ENCODE results near the gene OR8B2.
"Not testable (repeated sequence)": the region's sequence is repeated elsewhere in the genome, so short reads cannot be mapped to it uniquely, and the experiment has no call there.

The OR8B2 gene

GRCh38 chr11:124394408-124394807 is 10.1 kb upstream of the OR8B2 start:
- no peak overlapping the region for H3K4me3 ChIP-seq (ENCODE audit: low read depth, low read length)
- no peaks in the 10 kb centered on the region for H3K36me3 ChIP-seq (ENCODE audit: control insufficient read depth, insufficient read depth, low read length)
- H3K9ac ChIP-seq (ENCODE audit: low read depth, low read length) = no peak overlapping the region
- no peaks in the 10 kb centered on the region for H3K9me3 ChIP-seq (ENCODE audit: control insufficient read depth, insufficient read depth, low read length)
- no peaks in the 10 kb centered on the region for H3K27me3 ChIP-seq (ENCODE audit: control insufficient read depth, insufficient read depth, low read length)
- H3K4me1 ChIP-seq (ENCODE audit: control insufficient read depth, insufficient read depth, low read length) = no peaks in the 10 kb centered on the region

- not testable (repeated sequence) for H3K36me3 ChIP-seq (ENCODE audit: control insufficient read depth, insufficient read depth, low read length); H3K4me3 ChIP-seq (ENCODE audit: low read depth, low read length); H3K27me3 ChIP-seq (ENCODE audit: control insufficient read depth, insufficient read depth, low read length); H3K9me3 ChIP-seq (ENCODE audit: control insufficient read depth, insufficient read depth, low read length); H3K4me1 ChIP-seq (ENCODE audit: control insufficient read depth, insufficient read depth, low read length); H3K9ac ChIP-seq (ENCODE audit: low read depth, low read length)
These were observed 1.4 kb downstream of the OR8B2 start for GRCh38 chr11:124382857-124383256.

DNA sequence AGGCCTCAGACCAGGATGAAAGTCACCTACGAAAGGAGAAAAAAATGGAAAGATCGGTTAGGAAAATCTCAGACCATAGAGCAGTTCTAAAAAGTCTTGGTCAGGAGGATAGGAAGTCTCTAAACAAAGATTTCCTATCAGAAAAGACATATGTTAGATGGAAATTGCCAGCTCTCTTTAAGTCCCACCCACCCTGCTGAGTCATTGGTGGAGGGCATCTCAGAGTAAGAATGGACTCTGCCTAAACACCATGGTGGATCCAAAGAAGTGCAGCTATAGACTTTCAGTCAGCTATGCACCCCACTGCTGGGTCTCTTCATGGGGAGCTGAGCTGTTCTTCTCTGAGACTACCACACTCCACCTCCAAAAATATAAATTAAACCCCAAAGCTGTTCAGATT is 3.7 kb downstream of the OR8B2 start:
- Histone ChIP-seq H3K9me3 (ENCODE audit: control insufficient read depth, insufficient read depth, low read length) (no peaks in the 10 kb centered on the region), H3K9ac (ENCODE audit: low read depth, low read length) (no peak overlapping the region), H3K4me3 (ENCODE audit: low read depth, low read length) (no peak overlapping the region), H3K36me3 (ENCODE audit: control insufficient read depth, insufficient read depth, low read length) (no peaks in the 10 kb centered on the region), H3K27me3 (ENCODE audit: control insufficient read depth, insufficient read depth, low read length) (no peaks in the 10 kb centered on the region), H3K4me1 (ENCODE audit: control insufficient read depth, insufficient read depth, low read length) (no peaks in the 10 kb centered on the region)

DNA sequence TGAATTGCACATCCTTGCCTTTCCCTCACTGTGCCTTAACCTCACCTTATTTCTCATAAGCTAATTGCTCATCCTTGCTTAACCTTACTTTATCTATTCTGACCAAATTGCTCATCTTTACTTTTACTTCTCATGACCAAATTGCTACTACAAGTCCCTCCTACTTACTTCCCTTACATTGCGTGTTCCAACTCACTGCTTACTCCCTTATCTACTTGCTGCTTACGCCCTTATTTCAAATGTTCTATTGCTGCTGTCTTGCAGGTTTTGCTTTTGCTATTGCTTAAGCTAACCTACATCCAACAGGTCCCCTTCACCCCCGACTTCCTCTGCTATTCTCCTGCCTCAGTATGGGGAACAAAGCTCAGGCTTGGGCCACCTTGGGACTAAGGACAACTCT is 8.0 kb downstream of the OR8B2 start:
- Histone ChIP-seq H3K9ac (ENCODE audit: low read depth, low read length) (no peak overlapping the region), H3K4me1 (ENCODE audit: control insufficient read depth, insufficient read depth, low read length) (no peaks in the 10 kb centered on the region), H3K36me3 (ENCODE audit: control insufficient read depth, insufficient read depth, low read length) (no peaks in the 10 kb centered on the region), H3K4me3 (ENCODE audit: low read depth, low read length) (no peak overlapping the region), H3K9me3 (ENCODE audit: control insufficient read depth, insufficient read depth, low read length) (no peaks in the 10 kb centered on the region), H3K27me3 (ENCODE audit: control insufficient read depth, insufficient read depth, low read length) (no peaks in the 10 kb centered on the region)

- Histone ChIP-seq H3K9ac (ENCODE audit: low read depth, low read length) (no peak overlapping the region), H3K4me3 (ENCODE audit: low read depth, low read length) (no peak overlapping the region), H3K27me3 (ENCODE audit: control insufficient read depth, insufficient read depth, low read length) (no peaks in the 10 kb centered on the region), H3K9me3 (ENCODE audit: control insufficient read depth, insufficient read depth, low read length) (no peaks in the 10 kb centered on the region), H3K4me1 (ENCODE audit: control insufficient read depth, insufficient read depth, low read length) (no peaks in the 10 kb centered on the region), H3K36me3 (ENCODE audit: control insufficient read depth, insufficient read depth, low read length) (no peaks in the 10 kb centered on the region)
These were observed 24.7 kb downstream of the OR8B2 start for GRCh38 chr11:124359566-124359965.

GRCh38 chr11:124346311-124346955 is 37.9 kb downstream of the OR8B2 start:
- no peaks in the 10 kb centered on the region for H3K27me3 ChIP-seq (ENCODE audit: control insufficient read depth, insufficient read depth, low read length)
- no peaks in the 10 kb centered on the region for H3K9me3 ChIP-seq (ENCODE audit: control insufficient read depth, insufficient read depth, low read length)
- no peak overlapping the region for H3K9ac ChIP-seq (ENCODE audit: low read depth, low read length)
- H3K4me3 ChIP-seq (ENCODE audit: low read depth, low read length) = no peak overlapping the region
- H3K4me1 ChIP-seq (ENCODE audit: control insufficient read depth, insufficient read depth, low read length) = no peaks in the 10 kb centered on the region
- no peaks in the 10 kb centered on the region for H3K36me3 ChIP-seq (ENCODE audit: control insufficient read depth, insufficient read depth, low read length)

- no peaks in the 10 kb centered on the region for H3K27me3 ChIP-seq (ENCODE audit: control insufficient read depth, insufficient read depth, low read length)
- H3K9me3 ChIP-seq (ENCODE audit: control insufficient read depth, insufficient read depth, low read length) = no peaks in the 10 kb centered on the region
- H3K36me3 ChIP-seq (ENCODE audit: control insufficient read depth, insufficient read depth, low read length) = no peaks in the 10 kb centered on the region
- H3K4me3 ChIP-seq (ENCODE audit: low read depth, low read length) = no peak overlapping the region
- no peak overlapping the region for H3K9ac ChIP-seq (ENCODE audit: low read depth, low read length)
- H3K4me1 ChIP-seq (ENCODE audit: control insufficient read depth, insufficient read depth, low read length) = no peaks in the 10 kb centered on the region
These were observed 40.0 kb downstream of the OR8B2 start for GRCh38 chr11:124344346-124344745.

DNA sequence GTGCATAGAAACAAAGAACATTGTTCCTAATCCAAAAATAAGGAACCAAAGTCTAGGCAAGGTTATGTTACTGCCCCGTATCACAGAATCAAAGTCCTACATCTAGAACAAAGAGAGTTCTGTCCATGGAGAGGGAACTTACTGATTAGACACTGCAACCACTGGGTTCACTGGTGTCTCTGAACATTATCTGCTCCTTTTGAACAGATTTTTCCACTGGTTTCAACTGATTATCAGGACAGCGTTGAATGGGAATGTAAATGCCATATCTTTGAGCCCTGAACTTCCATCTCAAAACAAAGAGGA is 44.2 kb downstream of the OR8B2 start:
- Histone ChIP-seq H3K27me3 (ENCODE audit: control insufficient read depth, insufficient read depth, low read length) (no peaks in the 10 kb centered on the region), H3K9ac (ENCODE audit: low read depth, low read length) (no peak overlapping the region), H3K36me3 (ENCODE audit: control insufficient read depth, insufficient read depth, low read length) (no peaks in the 10 kb centered on the region), H3K4me1 (ENCODE audit: control insufficient read depth, insufficient read depth, low read length) (no peaks in the 10 kb centered on the region), H3K9me3 (ENCODE audit: control insufficient read depth, insufficient read depth, low read length) (no peaks in the 10 kb centered on the region), H3K4me3 (ENCODE audit: low read depth, low read length) (no peak overlapping the region)

DNA sequence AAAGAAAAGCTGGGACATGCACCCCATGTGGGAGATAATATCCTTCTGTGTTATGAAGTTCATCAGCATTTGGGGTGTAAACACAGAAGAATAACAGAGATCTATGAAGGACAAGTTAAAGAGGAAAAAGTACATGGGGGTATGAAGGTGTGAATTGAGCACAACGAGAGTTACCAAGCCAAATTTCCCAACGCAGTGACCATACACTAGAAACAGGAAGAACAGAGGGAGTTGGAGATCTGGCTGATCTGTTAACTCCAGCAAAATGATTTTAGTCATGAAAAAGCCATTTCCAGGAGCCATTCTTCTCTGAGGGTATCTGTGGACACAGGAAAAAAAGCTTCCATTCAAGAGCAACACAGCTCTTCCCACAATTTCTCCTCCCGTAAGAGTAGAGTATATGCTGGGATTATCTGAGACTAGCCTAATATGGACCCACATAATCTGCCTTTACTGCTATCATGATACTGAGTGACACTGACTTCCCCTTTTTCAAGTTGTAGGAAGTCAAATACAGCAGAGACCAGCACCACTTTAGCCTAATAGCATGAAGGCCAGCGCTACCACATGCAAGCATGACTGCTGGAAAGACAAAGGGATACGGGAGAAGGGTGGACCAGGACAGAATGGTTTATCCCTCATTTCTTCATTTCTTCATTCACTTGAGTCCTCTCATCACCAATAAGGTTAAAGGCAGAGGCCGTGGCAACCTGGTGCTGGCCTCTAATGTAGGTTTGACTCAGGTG is 44.7 kb downstream of the OR8B2 start:
- no peaks in the 10 kb centered on the region for H3K27me3 ChIP-seq (ENCODE audit: control insufficient read depth, insufficient read depth, low read length)
- H3K36me3 ChIP-seq (ENCODE audit: control insufficient read depth, insufficient read depth, low read length) = no peaks in the 10 kb centered on the region
- H3K9ac ChIP-seq (ENCODE audit: low read depth, low read length) = no peak overlapping the region
- no peak overlapping the region for H3K4me3 ChIP-seq (ENCODE audit: low read depth, low read length)
- no peaks in the 10 kb centered on the region for H3K9me3 ChIP-seq (ENCODE audit: control insufficient read depth, insufficient read depth, low read length)
- no peaks in the 10 kb centered on the region for H3K4me1 ChIP-seq (ENCODE audit: control insufficient read depth, insufficient read depth, low read length)

Data from iPS-15b (cell line).